ENCODE data around the gene SLC25A25.
A peak's percentile ranks its signal among the peaks of the same experiment; 100 is the strongest.

SLC25A25 gene

GRCh38 chr9:128114326-128115186 lies 46.5 kb downstream of the SLC25A25 start:
- no peak for DNase-seq

GRCh38 chr9:128115187-128116103 lies 47.4 kb downstream of the SLC25A25 start:
- no peak for DNase-seq

DNA sequence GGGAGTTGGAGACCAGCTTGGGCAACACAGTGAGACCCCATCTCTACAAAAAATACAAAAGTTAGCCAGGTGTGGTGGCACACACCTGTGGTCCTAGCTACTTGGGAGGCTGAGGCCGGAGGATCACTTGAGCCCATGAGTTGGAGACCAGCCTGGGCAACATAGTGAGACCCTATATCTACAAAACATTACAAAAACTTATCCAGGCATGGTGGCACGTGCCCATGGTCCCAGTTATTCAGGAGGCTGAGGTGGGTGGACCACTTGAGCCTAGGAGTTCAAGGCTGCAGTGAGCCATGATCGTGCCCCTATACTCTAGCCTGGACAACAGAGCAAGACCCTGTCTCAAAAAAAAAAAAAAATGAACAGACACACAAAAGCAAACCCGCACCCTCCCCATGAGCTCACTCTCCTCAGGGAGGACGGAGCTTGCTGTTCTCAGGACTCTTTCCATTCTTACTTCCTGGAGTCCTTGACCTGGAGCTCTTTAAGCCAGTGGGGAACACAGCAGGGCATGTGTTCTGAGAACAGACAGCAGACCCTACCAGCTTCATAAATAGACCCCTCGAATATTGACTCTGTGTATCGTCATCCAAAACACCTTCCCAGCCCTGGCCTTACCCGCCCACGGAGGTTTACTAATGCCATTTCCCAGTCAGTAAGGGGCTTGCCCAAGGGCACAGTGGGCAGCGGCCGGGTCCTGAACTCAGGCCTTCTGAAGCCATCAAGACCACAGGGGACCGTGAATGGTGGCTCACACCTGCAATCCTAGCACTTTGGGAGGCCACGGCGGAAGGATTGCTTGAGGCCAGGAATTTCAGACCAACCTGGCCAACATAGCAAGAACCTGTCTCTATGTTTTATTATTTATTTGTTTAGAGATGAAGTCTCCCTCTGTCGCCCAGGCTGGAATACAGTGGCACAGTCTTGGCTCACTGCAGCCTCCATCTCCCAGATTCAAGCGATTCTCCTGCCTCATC lies 48.4 kb downstream of the SLC25A25 start:
- no peak for DNase-seq

DNA sequence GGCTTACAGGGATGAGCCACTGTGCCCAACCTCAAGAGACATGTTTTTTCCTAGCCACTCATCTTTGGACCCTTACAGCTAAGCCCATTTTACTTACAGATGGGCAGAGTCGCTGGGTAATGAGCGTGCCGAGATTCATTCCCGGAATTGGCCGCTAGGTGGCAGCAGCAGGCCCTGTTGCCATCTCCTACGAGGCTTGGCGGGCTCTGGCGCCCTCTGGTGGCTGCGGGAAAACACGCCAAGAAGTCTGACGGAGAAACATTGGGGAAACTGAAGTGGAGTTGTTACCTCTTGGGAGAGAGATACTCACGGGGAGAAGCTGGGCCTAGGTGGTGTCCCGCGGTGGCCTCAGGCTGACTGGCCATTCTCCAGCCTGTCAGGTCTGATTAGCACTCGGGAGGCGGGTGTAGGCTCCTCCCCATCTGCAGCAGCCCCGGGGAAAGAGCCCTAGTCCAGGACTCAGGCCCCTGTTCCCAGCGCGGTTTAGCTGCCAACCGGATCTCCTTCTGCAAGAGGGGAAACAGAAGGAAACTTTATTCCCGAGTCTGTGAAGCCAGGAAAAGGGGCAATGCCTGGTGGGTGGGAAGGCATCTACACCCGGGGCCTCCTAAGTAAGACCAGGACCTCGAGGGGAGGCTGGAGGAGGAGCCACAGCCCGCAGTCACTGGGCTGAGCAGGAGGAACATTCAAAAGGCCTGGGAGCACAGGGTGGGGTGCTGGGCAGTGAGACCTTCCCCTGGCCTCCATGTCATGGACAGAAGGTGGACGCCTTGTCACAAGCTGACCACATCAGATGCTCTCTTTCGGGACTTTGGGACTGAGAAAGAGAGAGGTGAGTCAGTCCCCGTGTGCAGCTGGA lies 49.8 kb downstream of the SLC25A25 start:
- DNase-seq, result peak; percentile 86

GRCh38 chr9:128118472-128118857 lies 50.4 kb downstream of the SLC25A25 start:
- DNase-seq, result no peak

GRCh38 chr9:128118971-128119665 lies 51.1 kb downstream of the SLC25A25 start:
- no peak for DNase-seq

DNA sequence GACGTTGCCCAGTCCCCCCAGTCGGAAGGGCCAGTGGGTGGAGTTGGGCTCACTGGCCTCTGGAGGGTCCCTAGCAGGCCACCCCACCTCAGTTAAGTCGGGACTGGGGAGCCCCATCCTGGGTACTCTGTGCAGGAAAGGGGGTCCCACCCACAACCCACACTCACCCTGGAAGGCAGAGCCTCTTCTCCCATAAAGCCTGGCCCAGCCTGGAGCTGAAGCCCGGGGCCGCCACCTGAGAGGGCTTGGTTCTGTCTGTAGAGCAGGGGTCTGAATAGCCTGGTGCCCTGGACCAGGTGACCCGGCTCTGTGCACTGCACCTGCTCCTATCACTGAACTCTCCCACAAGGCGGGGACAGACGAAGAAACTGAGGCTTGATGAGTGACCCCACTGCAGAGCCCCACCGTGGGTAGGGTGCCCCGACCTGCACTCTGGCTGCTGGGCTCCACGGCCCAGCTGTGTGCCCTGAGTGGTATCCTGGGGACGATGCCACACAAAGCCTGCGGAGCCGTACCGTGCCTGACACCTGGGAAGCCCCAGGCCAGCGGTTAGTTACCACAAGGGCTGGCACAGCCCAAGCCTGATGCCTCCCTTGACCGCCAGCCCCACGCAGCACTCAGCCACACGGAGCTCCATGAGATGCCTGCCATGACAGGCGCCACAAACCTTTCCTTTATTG lies 52.2 kb downstream of the SLC25A25 start:
- DNase-seq, result no peak

DNA sequence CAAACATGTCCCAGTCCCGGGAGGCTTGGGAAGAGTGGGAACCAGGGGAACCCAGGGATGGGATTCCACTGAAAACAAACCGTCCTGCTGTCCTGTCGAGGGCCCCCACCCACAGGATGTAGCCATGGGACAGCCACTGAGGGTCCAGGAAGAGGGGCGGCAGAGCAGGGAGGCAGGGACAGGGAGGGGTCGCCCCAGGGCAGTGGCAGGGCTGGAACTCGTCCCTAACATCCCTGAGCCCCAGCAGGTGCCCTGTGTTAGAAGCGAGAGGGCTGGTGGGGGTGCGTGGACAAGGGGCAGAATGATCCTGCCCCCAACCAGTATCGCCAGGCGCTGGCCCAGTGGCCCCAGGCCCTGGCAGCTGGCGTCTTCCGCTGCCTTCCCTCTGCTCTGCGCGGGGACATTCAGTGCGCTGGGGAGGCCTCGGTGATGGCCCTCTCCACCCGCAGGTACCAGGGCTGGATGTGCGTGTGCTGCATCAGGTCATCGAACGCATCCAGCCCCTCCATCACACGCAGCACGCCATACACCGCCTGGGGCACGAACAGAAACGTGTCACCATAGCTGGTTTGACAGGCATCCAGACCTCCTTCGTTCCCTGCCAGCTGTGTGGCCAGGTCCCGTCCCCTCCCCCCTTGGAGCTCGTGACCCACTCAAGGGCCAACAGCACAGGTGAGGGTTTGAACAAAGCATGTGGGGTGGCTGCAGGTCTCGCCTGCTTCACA lies 52.9 kb downstream of the SLC25A25 start:
- DNase-seq, result no peak

DNA sequence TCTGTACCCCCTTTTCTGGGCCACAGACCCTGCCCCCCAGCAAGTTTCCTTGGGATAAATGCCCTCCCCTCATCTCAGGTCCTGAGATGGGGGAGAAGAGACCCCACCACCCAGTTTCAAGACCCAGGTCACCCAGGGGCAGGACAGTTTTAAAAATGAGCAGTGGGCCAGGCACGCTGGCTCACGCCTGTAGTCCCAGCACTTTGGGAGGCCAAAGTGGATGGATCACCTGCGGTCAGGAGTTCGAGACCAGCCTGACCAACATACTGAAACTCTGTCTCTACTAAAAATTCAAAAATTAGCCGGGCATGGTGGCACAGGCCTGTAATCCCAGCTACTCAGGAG lies 53.4 kb downstream of the SLC25A25 start:
- DNase-seq, result no peak

GRCh38 chr9:128121924-128122808 lies 54.1 kb downstream of the SLC25A25 start:
- no peak for DNase-seq

DNA sequence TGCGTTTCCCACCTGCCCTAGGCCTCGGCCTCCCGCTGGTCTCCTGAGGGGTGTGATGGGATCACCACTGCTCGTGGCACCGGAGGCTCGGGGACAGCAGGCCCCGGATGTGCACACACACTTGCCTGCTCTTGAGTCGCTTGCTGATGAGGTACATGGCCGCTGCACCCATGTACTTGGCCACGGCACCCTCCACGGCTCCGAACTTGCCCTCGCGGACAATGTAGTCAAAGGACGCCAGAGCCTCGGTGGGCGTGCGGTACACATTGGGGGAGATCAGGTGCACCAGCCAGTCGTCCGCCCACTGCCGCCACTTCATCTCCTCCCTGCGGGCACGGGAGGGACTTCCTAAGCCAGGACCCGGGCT lies 54.8 kb downstream of the SLC25A25 start:
- DNase-seq, result no peak

DNA sequence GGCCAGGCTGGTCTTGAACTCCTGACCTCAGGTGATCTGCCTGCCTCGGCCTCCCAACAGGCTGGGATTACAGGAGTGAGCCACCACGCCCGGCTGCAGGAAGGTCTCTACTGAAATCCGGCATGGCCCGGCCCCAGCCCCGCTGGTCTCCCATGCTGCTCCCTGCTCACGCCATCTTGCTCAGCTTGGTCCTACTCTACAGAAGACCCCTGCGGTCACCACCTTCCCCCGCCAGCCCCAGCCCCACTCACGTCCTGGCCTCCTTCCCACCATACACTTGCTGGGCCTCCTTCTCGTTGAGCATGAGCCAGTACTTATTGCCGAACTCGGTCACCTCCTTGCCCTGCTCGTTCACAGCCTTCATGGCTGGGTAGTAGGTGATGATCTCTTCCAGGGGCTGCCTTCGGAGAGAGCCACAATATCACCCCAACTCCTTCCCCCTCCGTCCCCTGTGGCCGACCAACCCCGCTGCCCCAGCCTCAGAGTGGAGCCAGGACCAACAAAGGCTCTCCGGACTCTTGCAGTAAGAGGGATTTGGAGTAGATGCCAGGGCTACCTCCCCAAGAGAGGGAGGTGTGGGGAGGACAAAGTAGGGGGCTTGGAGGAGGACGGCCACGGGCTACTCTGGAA lies 55.5 kb downstream of the SLC25A25 start:
- DNase-seq, result no peak

DNA sequence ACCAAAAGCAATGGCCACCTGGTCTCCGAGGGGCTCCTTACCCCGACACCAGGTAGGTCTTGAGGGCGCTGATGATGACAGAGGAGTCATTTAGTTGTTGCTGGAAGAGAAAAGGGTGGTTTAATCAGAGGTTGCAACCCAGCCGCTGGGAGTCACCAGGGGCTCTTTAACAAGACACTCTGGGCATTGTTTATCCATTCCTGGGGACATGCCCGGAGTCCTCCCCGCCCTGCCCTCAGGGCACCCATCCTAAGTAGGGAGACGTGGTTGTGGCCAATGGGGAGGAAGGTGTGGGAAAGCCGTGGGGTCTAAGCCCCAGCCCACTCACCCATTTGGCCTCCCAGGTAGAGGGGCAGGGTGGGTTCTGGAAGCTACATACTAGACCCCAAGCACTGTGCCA lies 56.4 kb downstream of the SLC25A25 start:
- no peak for DNase-seq

DNA sequence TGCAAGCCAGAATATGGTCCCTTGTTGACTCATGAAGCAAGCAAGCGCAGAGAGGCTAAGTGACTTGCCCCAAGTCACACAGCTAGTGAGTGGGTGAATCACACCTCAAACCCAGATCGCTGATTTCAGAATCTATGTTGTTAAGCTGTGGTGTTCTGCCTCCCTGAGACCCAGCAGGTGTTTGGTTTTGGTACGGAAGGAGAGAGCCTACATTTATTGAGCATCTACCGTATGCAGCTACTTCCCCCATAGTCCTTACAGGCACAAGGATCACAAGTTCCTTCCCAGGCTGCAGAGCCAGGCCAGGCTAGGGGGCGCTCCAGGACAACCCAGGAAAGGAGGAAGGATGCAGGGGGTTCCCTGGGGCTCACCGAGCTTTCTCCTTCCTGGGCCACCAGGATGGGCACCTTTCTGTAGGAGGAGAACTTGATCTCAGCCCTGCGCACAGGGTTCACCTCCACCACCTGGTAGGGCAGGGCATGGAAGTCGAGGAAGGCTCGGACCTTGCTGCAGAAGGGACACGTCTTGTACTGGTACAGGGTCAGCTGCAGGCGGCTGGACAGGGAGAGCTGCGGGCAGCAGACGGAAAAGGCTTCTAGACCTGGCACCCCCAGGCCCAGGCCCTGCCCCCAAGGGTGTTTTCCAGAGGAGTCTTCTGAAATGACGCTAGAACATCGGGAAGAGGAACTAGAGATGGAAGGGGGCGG lies 57.0 kb downstream of the SLC25A25 start:
- no peak for DNase-seq

GRCh38 chr9:128125580-128126354 lies 57.7 kb downstream of the SLC25A25 start:
- no peak for DNase-seq

- DNase-seq, result peak; percentile 80
Observed at GRCh38 chr9:128127568-128127989, 59.5 kb downstream of the SLC25A25 start, which contains the start of gene PTGES2. Gene PTGES2, minus strand, starts transcription at chr9:128127729. Its CDS starts 12 bp downstream, at chr9:128127717.
